Hypothalamus (tissue), 51 donors: ENCODE data around the gene CHRDL2.
"Not testable (repeated sequence)": the region's sequence is repeated elsewhere in the genome, so short reads cannot be mapped to it uniquely, and the experiment has no call there.

Experiments used
- DNase-seq, 51 donors: peaks; one replicate each; lab custom pipeline; 2025; lab: John Stamatoyannopoulos, UW

CHRDL2 gene

GRCh38 chr11:74673693-74674360 lies 57.4 kb downstream of the CHRDL2 start:
- DNase-seq, result peak in 10 of 51 donors; percentile 24 to 79 (median 38)

- peak in 12 of 51 donors; percentile 7 to 73 (median 40) for DNase-seq
Measured at GRCh38 chr11:74672956-74673692, 58.1 kb downstream of the CHRDL2 start.

GRCh38 chr11:74672332-74672955 lies 58.8 kb downstream of the CHRDL2 start:
- DNase-seq, result no peak

- DNase-seq, result no peak
Measured at GRCh38 chr11:74671520-74672196, 59.6 kb downstream of the CHRDL2 start.

GRCh38 chr11:74670171-74670570 lies 61.1 kb downstream of the CHRDL2 start:
- DNase-seq, result no peak

GRCh38 chr11:74669211-74670160 lies 61.7 kb downstream of the CHRDL2 start:
- DNase-seq, result no peak

- no peak for DNase-seq
Measured at GRCh38 chr11:74663315-74663714, 67.9 kb downstream of the CHRDL2 start.

- DNase-seq, result no peak
Measured at GRCh38 chr11:74662487-74663103, 68.6 kb downstream of the CHRDL2 start.

- DNase-seq, result not testable (repeated sequence)
Measured at GRCh38 chr11:74659124-74659523, 72.1 kb downstream of the CHRDL2 start.

GRCh38 chr11:74654976-74655375 lies 76.2 kb downstream of the CHRDL2 start:
- no peak for DNase-seq

- no peak for DNase-seq
Measured at GRCh38 chr11:74650498-74650897, 80.7 kb downstream of the CHRDL2 start.

- DNase-seq, result no peak
Measured at GRCh38 chr11:74648894-74649293, 82.3 kb downstream of the CHRDL2 start.

- DNase-seq, result no peak
Measured at GRCh38 chr11:74647831-74648230, 83.4 kb downstream of the CHRDL2 start.

GRCh38 chr11:74647404-74647803 lies 83.8 kb downstream of the CHRDL2 start:
- no peak for DNase-seq

GRCh38 chr11:74646954-74647353 lies 84.3 kb downstream of the CHRDL2 start:
- DNase-seq, result no peak
